HG03064 (cell line): ENCODE results near the gene FAM200A.
"Not testable (repeated sequence)": the region's sequence is repeated elsewhere in the genome, so short reads cannot be mapped to it uniquely, and the experiment has no call there.

Experiments used
- ATAC-seq: cut with Tn5 transposase; IDR thresholded peaks from one replicate; pipeline ENCODE4 v1.9.1; 2021; ENCODE audit warnings: low read depth; ENCODE audit not compliant: unreplicated experiment

FAM200A gene

DNA sequence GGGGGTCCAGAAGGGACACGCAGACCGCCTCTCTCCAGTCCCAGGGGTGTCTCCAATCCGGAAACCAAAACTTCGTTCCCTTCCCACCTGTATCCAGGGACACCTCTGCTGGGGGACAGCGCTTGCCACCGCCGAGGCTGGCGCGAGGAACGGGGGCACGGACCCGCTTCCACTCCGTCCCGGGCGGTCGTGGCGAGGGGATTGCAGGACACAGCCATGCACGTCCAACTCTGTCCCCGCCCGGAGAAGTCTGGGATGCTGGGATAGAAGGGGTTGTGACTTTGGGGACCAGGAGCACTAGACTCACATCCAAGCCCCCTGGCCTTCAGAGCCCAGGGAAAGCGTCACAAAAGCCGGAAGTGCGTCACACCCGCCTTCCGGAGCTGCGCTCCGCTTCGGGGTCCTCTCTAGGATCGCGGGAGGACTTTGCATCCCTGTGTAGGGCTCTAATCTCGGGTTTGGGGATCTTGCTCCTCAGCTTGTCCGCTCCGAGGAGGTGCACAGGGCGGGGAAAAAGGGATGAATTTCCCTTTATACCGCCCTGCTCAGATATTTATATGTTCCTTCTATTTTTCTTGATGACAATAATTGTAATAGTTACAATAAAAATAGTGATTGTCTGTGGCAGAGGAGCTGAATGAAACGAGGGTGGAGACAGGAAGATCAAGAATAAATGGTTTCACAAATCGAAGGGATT lies at the start of gene FAM200A:
Gene FAM200A (minus strand): TSS at position 348 of the 697 bp plus-strand sequence. CDS start 3,707 bp downstream, outside the sequence.
- ATAC-seq = peak; percentile 92

DNA sequence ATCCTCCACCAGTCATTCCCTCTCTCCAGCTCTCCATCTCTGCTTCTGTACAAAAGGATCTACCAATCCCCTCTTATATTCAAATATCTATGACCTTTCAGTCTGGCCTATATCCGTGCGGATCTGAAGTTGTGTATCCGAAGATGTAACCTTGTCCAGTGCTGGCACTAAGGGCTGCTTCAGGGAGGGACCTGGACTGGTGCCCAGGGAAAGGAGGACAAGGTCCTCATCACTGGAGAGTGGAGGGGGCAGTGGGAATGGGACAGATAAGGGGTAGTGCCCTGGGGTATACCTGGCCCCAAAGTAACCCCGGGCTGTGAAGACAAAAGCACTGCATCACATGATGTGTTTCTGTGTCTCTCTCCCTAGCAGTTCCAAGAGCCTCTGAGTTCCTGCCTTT lies 47.9 kb upstream of the FAM200A start:
- no peak for ATAC-seq

DNA sequence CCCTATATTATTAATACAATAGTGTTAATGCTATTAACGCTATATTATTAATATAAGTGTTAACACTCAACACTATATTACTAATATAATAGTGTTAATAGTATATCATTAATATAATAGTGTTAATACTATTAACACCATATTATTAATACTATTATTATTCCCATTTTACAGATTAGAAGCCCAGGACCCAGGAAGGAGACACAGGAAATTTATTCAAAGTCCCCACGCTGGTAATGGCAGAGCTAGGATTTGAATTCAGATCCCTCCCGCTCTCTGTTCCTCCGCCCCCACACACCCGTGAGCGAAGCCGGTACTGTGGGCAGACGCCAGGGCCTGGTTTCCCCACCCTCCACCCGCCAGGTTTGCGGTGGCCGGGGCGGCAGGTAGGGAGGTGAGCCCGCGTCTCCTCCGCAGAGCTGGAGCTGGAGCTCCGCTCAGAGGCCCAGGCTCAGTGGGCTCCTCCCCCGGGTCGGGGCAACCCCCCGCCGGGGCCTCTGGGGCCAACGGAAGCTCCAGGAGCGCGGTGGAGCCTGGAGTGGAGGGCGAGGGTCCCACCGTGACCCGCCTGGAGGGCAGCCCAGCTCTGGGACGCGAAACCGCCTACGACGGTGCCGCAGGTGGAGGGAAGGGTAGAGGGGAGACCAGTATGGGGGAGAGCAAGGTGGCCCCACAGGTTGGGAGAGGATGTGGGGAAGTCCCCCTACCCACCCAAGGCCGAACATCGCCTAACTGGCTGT lies 46.0 kb upstream of the FAM200A start, which contains the start of gene TMEM225B:
Gene TMEM225B (plus strand): TSS at position 506 of the 740 bp plus-strand sequence. CDS start 6,122 bp downstream, outside the sequence.
- no peak for ATAC-seq

DNA sequence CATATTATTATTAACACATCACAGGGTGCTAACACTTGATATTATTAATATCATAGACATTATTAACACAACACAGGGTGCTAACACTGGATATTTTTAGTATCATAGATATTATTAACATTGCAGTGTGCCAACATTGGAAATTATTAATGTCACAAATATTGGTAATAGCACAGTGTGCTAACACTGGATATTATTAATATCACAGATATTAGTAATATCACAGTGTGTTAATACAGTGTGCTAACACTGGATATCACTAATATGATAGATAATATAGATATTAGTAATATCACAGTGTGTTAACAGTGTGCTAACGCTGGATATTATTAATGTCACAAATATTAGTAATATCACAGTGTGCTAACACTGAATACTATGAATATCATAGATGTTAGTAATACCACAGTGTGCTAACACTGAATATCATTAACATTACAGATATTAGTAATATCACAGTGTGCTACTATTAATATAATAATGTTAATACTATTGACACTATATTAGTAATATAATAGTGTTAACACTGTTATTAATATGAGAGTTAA lies 44.6 kb upstream of the FAM200A start:
- no peak for ATAC-seq

DNA sequence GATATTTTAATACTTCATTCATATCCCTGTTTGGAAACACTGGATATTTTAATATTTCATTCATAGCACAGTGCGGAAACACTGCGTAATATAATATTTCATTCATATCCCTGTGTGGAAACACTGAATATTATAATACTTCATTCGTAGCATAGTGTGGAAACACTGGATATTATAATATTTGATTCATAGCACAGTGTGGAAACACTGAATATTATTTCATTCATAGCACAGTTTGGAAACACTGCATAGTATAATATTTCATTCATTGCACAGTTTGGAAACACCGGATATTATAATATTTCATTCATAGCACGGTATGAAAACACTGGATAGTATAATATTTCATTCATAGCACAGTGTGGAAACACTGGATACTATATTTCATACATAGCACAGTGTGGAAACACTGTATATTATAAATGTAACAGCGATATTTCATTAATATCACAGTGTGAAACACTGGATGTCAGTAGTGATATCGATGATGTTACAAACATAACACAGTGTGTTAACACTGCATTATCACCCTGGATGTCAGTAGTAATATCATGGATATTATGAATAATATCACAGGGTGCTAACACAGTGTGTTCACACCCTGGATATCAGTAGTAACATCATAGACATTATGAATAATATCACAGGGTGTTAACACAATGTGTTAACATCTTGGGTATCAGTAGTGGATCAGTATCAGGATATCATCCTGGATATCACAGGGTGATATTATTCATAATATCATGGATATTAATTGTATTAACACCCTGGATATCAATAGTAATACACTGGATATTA lies 43.2 kb upstream of the FAM200A start:
- ATAC-seq = no peak

DNA sequence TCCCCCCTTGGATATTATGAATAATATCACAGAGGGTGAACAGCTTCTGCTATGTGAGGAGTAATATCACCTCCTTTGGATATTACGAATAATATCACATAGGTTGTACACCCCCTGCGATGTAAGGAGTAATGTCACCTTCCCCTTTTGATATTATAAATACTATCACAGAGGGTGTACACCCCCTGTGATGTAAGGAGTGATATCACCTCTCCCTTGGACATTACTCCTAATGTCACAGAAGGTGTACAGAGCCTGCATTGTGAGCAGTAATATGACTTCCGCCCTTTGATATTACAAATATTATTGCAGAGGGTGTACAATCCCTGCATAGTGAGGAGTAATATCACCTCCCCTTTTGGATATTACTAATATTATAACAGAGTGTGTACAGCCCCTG lies 37.0 kb upstream of the FAM200A start:
- no peak for ATAC-seq

DNA sequence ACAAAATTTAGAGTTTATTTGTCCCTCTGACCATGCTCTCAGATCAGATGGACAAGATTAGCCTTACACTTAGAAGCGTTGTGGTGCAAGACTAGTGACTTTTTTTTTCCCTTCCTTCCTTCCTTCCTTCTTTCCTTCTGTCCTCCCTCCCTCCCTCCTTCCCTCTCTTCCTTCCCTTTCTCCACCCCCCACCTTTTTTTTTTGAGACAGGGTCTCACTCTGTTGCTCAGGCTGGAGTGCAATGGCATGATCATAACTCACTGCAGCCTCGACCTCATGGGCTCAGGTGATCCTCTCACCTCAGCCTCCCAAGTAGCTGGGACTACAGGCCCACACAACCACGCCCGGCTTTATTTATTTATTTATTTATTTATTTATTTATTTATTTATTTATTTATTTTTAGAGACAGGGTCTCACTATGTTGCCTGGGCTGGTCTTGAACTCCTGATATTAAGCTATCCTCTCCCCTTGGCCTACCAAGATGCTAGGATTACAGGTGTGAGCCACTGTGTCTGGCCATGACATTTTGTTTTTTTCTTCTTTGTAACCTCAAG lies 28.9 kb upstream of the FAM200A start:
- not testable (repeated sequence) for ATAC-seq

DNA sequence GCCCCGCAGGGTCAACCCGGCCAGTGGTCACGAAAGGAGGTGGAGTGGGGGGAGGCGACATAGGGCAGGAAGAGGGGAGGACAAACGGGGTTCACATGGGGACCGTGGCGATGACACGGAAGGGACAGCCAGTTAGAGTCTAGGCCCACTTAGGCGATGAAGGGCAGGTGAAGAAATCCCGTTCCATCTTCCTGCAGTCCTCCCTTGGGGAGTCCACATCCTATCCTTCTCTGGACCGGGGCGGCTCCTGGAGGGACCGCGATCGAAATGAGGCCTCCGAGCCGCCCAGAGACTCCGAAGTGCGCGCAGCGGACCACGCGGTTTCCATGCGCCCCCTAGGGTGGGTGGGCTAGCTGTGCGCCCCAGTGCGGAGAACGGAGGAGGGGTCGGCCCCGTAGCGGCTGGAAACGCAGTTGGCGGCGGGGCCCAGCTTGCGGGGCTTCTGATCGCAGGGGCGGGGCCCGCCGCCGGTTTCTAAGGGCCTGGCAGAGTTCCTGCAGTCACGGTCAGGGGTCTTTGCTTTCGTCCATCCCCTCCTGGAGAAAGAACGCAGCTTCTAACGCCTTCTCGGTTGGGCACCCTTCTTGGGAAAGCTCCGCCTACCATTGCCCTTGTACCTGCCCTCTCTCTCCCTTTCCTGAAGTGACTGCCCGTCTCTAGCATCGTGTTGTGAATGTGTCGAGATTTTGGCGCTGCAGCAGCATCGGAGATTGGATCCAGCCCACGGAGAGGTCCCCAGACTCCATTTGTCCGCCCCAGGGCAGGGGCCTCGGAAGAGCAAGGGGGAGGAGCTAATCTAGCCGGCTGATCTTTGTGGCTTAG lies 28.3 kb upstream of the FAM200A start:
- no peak for ATAC-seq

DNA sequence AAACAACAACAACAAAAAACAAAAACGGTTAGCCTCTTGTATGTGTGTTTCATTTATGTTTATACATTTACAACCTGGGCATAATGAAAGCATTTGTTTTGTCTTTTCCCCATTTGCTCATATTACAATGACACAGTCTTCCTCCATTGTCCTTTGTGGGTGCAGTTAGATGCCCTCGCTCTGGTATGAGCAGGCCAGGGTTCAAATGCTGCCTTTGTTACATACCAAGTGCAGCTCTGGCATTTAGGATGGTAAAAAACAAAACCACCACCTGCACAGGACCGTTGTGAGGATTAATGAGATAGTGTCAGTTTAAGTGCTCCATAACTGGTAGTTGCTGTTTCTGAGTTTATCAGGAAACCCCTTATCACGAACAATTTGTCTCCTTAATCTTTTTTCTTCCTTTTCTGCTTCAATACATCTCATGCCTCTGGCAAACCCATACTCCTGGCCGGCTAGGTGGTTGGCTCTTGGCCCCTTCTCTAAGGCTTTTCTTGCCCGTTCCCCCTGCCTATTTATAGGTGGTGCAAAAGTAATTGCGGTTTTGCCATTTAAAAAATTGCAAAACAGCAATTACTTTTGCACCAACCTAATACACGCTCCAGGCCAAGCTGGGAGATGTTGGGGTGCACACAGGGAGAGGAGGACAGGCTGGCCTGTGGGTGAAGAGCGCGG lies 27.5 kb upstream of the FAM200A start:
- no peak for ATAC-seq

DNA sequence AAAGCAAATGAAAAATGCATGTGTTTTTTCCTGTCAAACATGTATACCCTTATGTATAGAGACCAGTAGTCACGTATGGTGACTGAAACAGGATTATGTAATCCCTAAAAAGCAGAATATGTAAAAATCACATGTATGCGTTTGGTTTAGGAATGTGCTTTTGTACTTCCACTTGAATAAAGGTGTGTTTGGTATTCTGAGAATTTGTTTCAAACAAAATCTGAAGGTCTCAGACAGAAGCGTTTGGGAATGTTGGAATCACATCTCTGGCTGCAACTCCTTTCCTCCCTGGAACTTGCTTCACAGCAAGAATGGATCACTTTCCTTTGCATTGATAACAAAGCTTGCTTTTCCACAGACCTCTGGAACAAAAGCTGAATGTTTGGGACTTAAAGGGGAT lies 24.3 kb upstream of the FAM200A start:
- ATAC-seq = no peak

DNA sequence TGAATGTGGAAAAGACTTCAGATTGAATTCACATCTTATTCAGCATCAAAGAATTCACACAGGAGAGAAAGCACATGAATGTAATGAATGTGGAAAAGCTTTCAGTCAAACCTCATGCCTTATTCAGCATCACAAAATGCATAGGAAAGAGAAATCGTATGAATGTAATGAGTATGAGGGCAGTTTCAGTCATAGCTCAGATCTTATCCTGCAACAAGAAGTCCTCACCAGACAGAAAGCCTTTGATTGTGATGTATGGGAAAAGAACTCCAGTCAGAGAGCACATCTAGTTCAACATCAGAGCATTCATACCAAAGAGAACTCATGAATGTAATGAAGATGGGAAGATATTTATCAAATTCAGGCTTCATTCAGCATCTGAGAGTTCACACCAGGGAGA lies 21.3 kb upstream of the FAM200A start:
- no peak for ATAC-seq

DNA sequence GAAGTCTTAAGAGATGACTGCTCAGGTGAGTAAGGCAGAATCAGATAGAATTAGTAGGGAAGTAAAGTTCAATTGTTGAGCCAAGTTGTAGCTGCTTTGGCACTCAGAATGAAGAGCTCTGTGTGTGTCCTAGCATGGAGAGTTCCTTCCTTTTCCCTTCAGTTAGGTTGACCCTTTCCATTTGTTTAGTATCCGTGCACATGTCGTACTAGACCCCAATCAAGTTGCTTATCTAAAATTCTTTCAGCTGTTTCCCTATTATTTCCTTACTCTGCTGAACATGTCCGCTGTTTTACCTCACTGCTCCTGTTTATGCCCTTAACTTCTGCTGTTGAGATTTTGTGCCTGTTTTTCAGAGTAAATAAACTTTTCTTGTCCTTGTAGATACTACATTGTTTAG lies 19.9 kb upstream of the FAM200A start:
- ATAC-seq = no peak

DNA sequence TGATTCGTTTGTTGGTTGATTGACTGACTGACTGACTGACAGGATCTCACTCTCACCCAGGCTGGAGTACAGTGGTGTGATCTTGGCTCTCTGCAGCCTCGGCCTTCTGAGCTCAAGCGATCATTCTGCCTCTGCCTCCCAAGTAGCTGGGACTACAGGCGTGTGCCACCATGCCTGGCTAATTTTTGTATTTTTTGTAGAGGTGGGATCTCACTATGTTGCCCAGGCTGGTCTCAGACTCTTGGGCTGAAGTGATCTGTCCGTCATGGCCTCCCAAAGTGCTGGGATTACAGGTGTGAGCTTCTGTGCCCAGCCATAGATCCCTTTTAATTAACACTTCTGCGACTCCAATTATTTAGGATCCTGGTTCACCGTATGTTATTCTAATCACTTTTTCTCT lies 16.9 kb upstream of the FAM200A start:
- ATAC-seq = not testable (repeated sequence)

DNA sequence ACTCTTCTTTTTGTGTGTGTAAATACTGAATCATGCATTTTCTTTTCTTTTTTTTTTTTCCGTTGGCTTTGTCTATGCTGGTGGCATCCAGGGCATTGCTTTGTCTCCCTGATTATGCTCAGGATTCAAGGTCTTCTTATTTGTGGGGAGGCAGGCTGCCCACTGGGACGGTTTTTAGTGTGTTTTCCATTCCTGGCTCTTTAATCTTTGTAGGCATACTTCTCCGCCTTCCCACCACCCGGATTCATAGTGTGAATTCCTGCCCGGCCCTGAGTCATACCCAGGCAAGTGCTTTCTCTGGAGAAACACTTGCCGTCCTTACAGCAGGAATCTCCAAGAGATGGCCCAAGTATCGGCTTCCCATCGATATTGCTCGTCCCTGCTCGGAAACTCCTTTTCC lies 11.7 kb upstream of the FAM200A start:
- no peak for ATAC-seq

DNA sequence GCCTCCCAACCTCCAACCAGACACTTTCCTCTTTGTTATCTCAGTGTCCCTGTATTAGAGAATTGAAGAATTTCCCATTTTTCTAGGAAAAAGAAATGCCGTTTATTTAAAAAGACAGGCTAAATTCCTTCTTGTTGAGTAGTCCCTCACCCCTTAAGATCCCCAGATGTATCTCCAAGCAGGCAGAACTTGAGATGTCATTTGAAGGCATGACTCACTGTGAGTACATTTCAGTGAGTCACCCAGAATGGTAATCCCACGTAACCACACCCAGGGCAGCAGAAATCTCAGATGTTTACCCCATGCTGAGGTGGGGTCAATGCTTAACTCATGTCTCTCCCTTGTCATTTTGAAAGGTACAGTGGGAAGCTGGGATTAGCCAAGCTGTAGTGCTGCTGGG lies 10.9 kb upstream of the FAM200A start:
- no peak for ATAC-seq

DNA sequence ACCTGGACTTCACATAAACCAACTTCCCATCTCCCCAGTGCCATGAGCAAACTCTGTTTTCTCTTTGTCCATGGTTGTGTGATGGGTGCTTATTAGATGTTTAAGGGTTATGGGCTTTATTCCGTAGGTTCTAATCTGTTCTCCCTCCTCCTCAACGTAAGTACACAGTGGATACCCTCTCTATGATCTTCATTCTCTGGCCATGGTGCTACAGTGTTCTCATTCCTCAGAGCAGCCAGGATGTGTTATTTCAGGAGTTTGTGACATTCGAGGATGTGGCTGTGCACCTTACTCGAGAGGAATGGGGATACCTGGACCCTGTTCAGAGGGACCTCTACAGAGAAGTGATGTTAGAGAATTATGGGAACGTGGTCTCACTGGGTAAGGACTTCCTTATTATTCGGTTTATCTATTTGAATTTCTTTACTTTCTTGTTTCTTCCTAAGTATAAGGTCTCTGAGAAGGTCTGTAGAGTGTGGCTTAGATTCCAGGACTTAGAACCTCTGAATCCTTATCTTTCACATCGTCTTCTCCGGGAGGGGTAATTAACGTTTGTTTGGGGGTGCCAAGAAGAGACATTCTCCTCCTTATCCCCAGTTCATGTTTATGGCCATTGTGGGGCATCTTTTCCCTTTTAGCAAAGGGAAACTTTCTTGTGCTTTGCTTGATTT lies 10.3 kb upstream of the FAM200A start:
- ATAC-seq = no peak

DNA sequence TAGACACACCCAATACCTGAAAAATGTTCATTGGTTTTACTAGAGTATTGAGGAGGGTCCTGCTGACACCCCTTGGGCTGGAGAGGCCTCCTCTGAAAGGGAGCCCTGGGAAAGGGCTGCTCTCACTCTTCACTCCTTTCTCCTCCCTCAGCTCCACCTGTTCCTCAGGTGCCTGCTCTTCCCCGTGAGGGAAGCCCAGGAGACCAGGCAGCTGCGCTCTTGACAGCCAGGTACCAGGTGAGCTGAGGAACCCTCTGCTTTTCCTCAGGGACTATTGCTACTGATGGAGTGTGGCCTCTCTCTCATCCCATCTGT lies 9.8 kb upstream of the FAM200A start:
- no peak for ATAC-seq

DNA sequence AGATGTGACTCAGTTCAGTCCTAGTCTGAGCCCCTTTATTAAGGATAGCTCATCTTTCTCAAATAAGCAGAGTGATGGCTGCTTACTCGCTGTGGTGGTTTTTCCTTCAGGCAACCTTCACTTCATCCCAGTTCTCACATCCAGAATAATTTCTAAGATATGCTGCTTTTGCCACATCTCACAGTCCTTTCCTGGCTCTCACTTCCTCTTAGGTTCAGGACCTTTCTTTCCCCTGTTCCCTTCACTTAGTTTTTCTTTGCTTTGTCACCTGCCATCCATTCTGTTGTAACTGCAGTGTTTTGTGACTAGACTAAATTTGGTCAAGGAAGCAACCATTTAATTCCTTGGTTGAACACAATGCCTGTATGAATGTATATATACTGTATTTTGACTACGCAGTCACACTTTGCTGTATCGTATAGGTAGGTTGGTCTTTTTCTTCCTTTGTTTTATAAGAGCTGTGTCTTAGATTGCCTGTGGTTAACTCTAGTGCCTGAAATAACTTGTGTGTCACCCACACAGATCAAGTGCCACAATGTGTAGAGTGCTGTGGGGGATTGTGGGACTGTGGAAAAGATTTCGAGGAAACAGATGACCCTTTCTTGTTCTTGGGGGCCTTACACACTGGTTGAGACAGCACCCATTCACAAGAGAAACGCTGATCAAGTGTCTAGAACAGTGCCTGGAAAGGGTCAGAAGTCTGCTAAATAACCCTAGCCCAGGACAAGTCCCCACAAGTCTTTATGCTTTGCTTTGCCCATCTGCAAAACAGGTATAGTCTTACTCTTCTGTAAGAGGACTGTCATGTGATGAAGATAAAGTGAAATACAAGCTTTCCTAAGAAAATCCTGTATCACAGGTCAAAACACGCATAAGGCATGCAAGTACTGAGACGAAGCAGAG lies 9.2 kb upstream of the FAM200A start:
- no peak for ATAC-seq
